Measurements from ENCODE around the gene ATP6V1G3.

Gene ATP6V1G3

GRCh38 chr1:198560161-198560560 lies 19.7 kb upstream of the ATP6V1G3 start:
- DNase-seq (ENCODE audit: low read depth), result no peak
- H3K36me3 ChIP-seq (ENCODE audit: control insufficient read depth, insufficient read depth, low read length, severe bottlenecking), result no peaks in the 10 kb centered on the region

GRCh38 chr1:198559362-198559761 lies 18.9 kb upstream of the ATP6V1G3 start:
- no peak overlapping the region for H3K9ac ChIP-seq (ENCODE audit: low read length)
- H3K27me3 ChIP-seq (replicated peaks; ENCODE audit: control insufficient read depth, insufficient read depth, low read length), result no peaks in the 10 kb centered on the region
- no peak for DNase-seq (ENCODE audit: low read depth)
- H3K36me3 ChIP-seq (ENCODE audit: control insufficient read depth, insufficient read depth, low read length, severe bottlenecking), result no peaks in the 10 kb centered on the region
- H3K9me3 ChIP-seq (ENCODE audit: control insufficient read depth, low read length), result no peaks in the 10 kb centered on the region
- H3K4me3 ChIP-seq (ENCODE audit: low read length), result no peak overlapping the region
- no peaks in the 10 kb centered on the region for H3K4me1 ChIP-seq (ENCODE audit: control insufficient read depth, insufficient read depth, low read length)

More at GRCh38 chr1:198560161-198560560, 19.7 kb upstream of the ATP6V1G3 start:
- Histone ChIP-seq H3K4me3 (ENCODE audit: low read length) (no peak overlapping the region), H3K4me1 (ENCODE audit: control insufficient read depth, insufficient read depth, low read length) (no peaks in the 10 kb centered on the region), H3K9me3 (ENCODE audit: control insufficient read depth, low read length) (no peaks in the 10 kb centered on the region), H3K9ac (ENCODE audit: low read length) (no peak overlapping the region), H3K27me3 (replicated peaks; ENCODE audit: control insufficient read depth, insufficient read depth, low read length) (no peaks in the 10 kb centered on the region)

GRCh38 chr1:198558402-198558801 lies 17.9 kb upstream of the ATP6V1G3 start:
- Histone ChIP-seq H3K9ac (ENCODE audit: low read length) (no peak overlapping the region), H3K4me1 (ENCODE audit: control insufficient read depth, insufficient read depth, low read length) (no peaks in the 10 kb centered on the region), H3K36me3 (ENCODE audit: control insufficient read depth, insufficient read depth, low read length, severe bottlenecking) (no peaks in the 10 kb centered on the region), H3K9me3 (ENCODE audit: control insufficient read depth, low read length) (no peaks in the 10 kb centered on the region), H3K4me3 (ENCODE audit: low read length) (no peak overlapping the region), H3K27me3 (replicated peaks; ENCODE audit: control insufficient read depth, insufficient read depth, low read length) (no peaks in the 10 kb centered on the region)
- no peak for DNase-seq (ENCODE audit: low read depth)

GRCh38 chr1:198556971-198557370 lies 16.5 kb upstream of the ATP6V1G3 start:
- no peak for DNase-seq (ENCODE audit: low read depth)
- Histone ChIP-seq H3K4me1 (ENCODE audit: control insufficient read depth, insufficient read depth, low read length) (no peaks in the 10 kb centered on the region), H3K36me3 (ENCODE audit: control insufficient read depth, insufficient read depth, low read length, severe bottlenecking) (no peaks in the 10 kb centered on the region), H3K4me3 (ENCODE audit: low read length) (no peak overlapping the region), H3K9me3 (ENCODE audit: control insufficient read depth, low read length) (no peaks in the 10 kb centered on the region), H3K27me3 (replicated peaks; ENCODE audit: control insufficient read depth, insufficient read depth, low read length) (no peaks in the 10 kb centered on the region), H3K9ac (ENCODE audit: low read length) (no peak overlapping the region)

GRCh38 chr1:198552668-198553416 lies 12.4 kb upstream of the ATP6V1G3 start:
- no peak for DNase-seq (ENCODE audit: low read depth)
- no peaks in the 10 kb centered on the region for H3K4me1 ChIP-seq (ENCODE audit: control insufficient read depth, insufficient read depth, low read length)
- H3K9ac ChIP-seq (ENCODE audit: low read length), result no peak overlapping the region
- H3K27me3 ChIP-seq (replicated peaks; ENCODE audit: control insufficient read depth, insufficient read depth, low read length), result no peaks in the 10 kb centered on the region
- no peaks in the 10 kb centered on the region for H3K36me3 ChIP-seq (ENCODE audit: control insufficient read depth, insufficient read depth, low read length, severe bottlenecking)
- no peaks in the 10 kb centered on the region for H3K9me3 ChIP-seq (ENCODE audit: control insufficient read depth, low read length)
- H3K4me3 ChIP-seq (ENCODE audit: low read length), result no peak overlapping the region

- no peak for DNase-seq (ENCODE audit: low read depth)
- no peaks in the 10 kb centered on the region for H3K9me3 ChIP-seq (ENCODE audit: control insufficient read depth, low read length)
- H3K9ac ChIP-seq (ENCODE audit: low read length), result no peak overlapping the region
- no peaks in the 10 kb centered on the region for H3K4me1 ChIP-seq (ENCODE audit: control insufficient read depth, insufficient read depth, low read length)
- H3K36me3 ChIP-seq (ENCODE audit: control insufficient read depth, insufficient read depth, low read length, severe bottlenecking), result no peaks in the 10 kb centered on the region
- H3K27me3 ChIP-seq (replicated peaks; ENCODE audit: control insufficient read depth, insufficient read depth, low read length), result no peaks in the 10 kb centered on the region
- no peak overlapping the region for H3K4me3 ChIP-seq (ENCODE audit: low read length)
Measured at GRCh38 chr1:198550941-198551524, 10.6 kb upstream of the ATP6V1G3 start.

GRCh38 chr1:198549866-198550265 lies 9.4 kb upstream of the ATP6V1G3 start:
- no peaks in the 10 kb centered on the region for H3K36me3 ChIP-seq (ENCODE audit: control insufficient read depth, insufficient read depth, low read length, severe bottlenecking)
- no peak overlapping the region for H3K4me3 ChIP-seq (ENCODE audit: low read length)
- H3K4me1 ChIP-seq (ENCODE audit: control insufficient read depth, insufficient read depth, low read length), result no peaks in the 10 kb centered on the region
- H3K27me3 ChIP-seq (replicated peaks; ENCODE audit: control insufficient read depth, insufficient read depth, low read length), result no peaks in the 10 kb centered on the region
- DNase-seq (ENCODE audit: low read depth), result no peak
- no peak overlapping the region for H3K9ac ChIP-seq (ENCODE audit: low read length)
- no peaks in the 10 kb centered on the region for H3K9me3 ChIP-seq (ENCODE audit: control insufficient read depth, low read length)

- no peak for DNase-seq (ENCODE audit: low read depth)
- H3K36me3 ChIP-seq (ENCODE audit: control insufficient read depth, insufficient read depth, low read length, severe bottlenecking), result no peaks in the 10 kb centered on the region
- H3K9ac ChIP-seq (ENCODE audit: low read length), result no peak overlapping the region
- H3K9me3 ChIP-seq (ENCODE audit: control insufficient read depth, low read length), result no peaks in the 10 kb centered on the region
- no peak overlapping the region for H3K4me3 ChIP-seq (ENCODE audit: low read length)
- H3K27me3 ChIP-seq (replicated peaks; ENCODE audit: control insufficient read depth, insufficient read depth, low read length), result no peaks in the 10 kb centered on the region
- no peaks in the 10 kb centered on the region for H3K4me1 ChIP-seq (ENCODE audit: control insufficient read depth, insufficient read depth, low read length)
Measured at GRCh38 chr1:198548890-198549289, 8.4 kb upstream of the ATP6V1G3 start.

GRCh38 chr1:198545156-198545555 lies 4.7 kb upstream of the ATP6V1G3 start:
- Histone ChIP-seq H3K4me1 (ENCODE audit: control insufficient read depth, insufficient read depth, low read length) (no peaks in the 10 kb centered on the region), H3K9me3 (ENCODE audit: control insufficient read depth, low read length) (no peaks in the 10 kb centered on the region), H3K36me3 (ENCODE audit: control insufficient read depth, insufficient read depth, low read length, severe bottlenecking) (no peaks in the 10 kb centered on the region), H3K4me3 (ENCODE audit: low read length) (no peak overlapping the region), H3K9ac (ENCODE audit: low read length) (no peak overlapping the region), H3K27me3 (replicated peaks; ENCODE audit: control insufficient read depth, insufficient read depth, low read length) (no peaks in the 10 kb centered on the region)
- DNase-seq (ENCODE audit: low read depth), result no peak

GRCh38 chr1:198544265-198544664 lies 3.8 kb upstream of the ATP6V1G3 start:
- Histone ChIP-seq H3K4me1 (ENCODE audit: control insufficient read depth, insufficient read depth, low read length) (no peaks in the 10 kb centered on the region), H3K4me3 (ENCODE audit: low read length) (no peak overlapping the region), H3K9me3 (ENCODE audit: control insufficient read depth, low read length) (no peaks in the 10 kb centered on the region), H3K27me3 (replicated peaks; ENCODE audit: control insufficient read depth, insufficient read depth, low read length) (no peaks in the 10 kb centered on the region), H3K9ac (ENCODE audit: low read length) (no peak overlapping the region), H3K36me3 (ENCODE audit: control insufficient read depth, insufficient read depth, low read length, severe bottlenecking) (no peaks in the 10 kb centered on the region)
- DNase-seq (ENCODE audit: low read depth), result no peak

GRCh38 chr1:198543670-198544260 lies 3.3 kb upstream of the ATP6V1G3 start:
- H3K4me1 ChIP-seq (ENCODE audit: control insufficient read depth, insufficient read depth, low read length), result no peaks in the 10 kb centered on the region
- no peak overlapping the region for H3K9ac ChIP-seq (ENCODE audit: low read length)
- H3K27me3 ChIP-seq (replicated peaks; ENCODE audit: control insufficient read depth, insufficient read depth, low read length), result no peaks in the 10 kb centered on the region
- H3K9me3 ChIP-seq (ENCODE audit: control insufficient read depth, low read length), result no peaks in the 10 kb centered on the region
- no peak overlapping the region for H3K4me3 ChIP-seq (ENCODE audit: low read length)
- no peak for DNase-seq (ENCODE audit: low read depth)
- no peaks in the 10 kb centered on the region for H3K36me3 ChIP-seq (ENCODE audit: control insufficient read depth, insufficient read depth, low read length, severe bottlenecking)
